Measurements from ENCODE around the gene KCNH1.

GRCh38 chr1:210908791-210909190 lies 225.2 kb downstream of the KCNH1 start:
- TF ChIP-seq EZH2 (IDR thresholded peaks at IDR 0.05; ENCODE audit: insufficient read depth, poor library complexity, severe bottlenecking) (no peak), EZH2phosphoT487 (IDR thresholded peaks at IDR 0.05; ENCODE audit: insufficient read depth, low read depth) (no peak)

All from GM23248 (cell line).